IPS-18c (cell line): ENCODE measurements around the gene LYL1.

Experiments
- H3K4me3 ChIP-seq: 2 replicates; pipeline ENCODE4 v1.7.0; 2013; ENCODE audit warnings: low read depth, mild to moderate bottlenecking, low read length, moderate library complexity; ENCODE audit not compliant: insufficient read depth
- H3K9me3 ChIP-seq: one replicate; pipeline ENCODE4 v1.6.1; 2013; ENCODE audit warnings: mild to moderate bottlenecking, low read length, moderate library complexity; ENCODE audit not compliant: control insufficient read depth, insufficient read depth

The LYL1 gene

DNA sequence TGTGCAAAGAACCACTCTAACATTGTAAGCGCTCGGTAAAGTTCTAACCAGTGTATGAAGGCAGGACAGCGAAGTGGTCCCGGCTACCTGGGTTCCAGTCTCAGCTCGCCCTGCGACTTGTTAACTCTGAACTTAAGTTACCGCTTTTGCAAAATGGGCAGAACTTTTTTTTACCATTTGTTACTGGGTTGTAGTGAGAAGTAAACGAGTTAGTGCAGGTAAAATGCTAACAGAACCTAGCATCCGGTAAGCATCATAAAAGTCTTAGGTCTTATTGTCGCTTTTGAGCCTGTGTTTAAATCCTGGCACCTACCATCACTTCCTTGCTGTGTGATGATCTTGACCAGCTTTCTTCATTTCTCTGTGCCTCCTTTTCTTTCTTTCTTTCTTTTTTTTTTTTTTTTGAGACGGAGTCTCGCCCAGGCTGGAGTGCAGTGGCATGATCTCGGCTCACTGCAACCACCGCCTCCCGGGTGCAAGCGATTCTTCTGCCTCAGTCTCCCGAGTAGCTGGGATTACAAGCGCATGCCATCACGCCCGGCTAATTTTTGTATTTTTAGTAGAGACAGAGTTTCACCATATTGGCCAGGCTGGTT is 14.6 kb upstream of the LYL1 start:
- H3K4me3 ChIP-seq = peak overlapping the region; percentile 89; the same call in 1 of the 2 replicates
- peaks cover 3% of the 10 kb centered on the region for H3K9me3 ChIP-seq

DNA sequence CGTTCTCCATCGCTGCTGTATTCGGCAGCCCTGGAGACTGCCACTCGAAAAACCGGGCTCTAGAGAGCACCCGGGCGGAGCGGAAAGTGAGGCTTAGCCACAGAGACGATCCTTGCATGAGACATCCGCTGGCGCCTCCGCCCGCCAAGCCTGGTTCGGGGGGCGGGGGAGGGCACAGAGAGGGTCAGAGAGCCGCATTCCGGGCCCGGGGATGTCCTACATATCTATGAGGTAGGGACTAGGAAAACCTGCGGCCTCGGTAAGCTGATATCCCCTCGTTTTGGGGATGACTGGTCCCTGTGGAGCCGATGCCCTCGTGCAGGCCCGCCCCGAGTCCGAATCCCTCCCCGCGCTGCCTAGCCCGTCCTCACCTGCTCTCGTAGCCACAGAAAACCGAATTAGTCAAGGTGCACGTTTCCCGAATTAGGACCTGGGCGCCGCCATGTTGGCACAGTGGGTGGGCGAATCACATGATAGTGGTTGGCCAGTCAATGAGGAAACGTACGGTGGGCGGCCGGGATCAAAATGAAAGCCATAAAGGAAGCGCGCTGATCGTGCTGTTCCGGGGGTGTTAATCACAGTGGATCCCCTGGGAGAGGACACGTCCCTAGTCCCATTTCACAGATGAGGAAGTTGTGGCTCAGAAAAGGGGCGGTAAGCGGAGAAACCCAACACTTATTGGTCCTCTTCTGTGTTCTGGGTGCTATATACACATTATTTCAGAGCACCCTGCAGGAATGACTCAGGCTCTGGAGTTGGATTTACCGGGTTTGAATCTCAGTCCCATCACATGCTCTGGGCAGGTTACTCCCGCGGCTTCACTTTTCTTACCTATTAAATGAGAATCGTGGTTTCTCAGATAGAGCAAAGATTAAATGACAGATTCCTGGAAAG is 13.9 kb upstream of the LYL1 start, which contains the start of gene TRMT1:
TRMT1 (minus strand) TSS at position 459 of the 894 bp plus-strand sequence; CDS start at position 118, 341 bp downstream.
- Histone ChIP-seq H3K4me3 (peak within 1 kb of the TSS; percentile 89), H3K9me3 (peaks cover 3% of the 10 kb centered on the region)

DNA sequence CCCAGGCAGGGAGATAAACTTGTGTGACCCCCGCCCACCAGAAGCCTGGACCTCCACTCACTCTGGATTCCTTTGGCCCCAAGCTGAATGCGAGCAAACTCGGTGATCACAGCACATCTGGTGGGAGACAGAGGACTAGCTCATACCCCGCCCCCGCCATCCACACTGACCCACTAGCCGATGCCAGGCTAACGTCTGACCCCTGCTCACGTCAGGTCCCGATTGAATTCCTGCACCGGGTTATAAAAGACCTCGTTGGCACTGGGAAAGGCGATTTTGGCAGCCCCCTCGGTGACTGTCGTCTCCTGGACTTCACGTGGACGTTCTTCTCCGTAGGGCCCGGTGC is 13.3 kb upstream of the LYL1 start:
- Histone ChIP-seq H3K9me3 (peaks cover 3% of the 10 kb centered on the region), H3K4me3 (peak overlapping the region; percentile 89)

DNA sequence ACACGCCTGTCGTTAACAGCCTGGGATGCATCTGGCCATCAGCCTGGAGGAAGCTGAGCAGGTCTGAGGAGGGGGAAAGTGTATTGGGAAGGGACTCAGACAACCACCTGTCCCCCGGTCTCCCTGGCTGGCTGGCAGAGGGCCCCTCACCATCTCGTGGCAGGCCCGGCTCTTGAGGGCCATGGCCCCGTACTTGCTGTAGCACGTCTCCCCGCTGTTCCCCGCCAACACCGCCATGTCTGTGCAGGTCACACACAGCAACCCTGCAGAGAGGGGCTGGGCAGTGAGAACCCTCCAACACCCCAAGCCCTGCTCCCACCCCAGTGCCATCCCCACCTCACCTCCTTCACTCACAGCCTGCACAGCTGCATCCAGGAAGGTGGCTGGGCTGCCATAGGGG is 9.9 kb upstream of the LYL1 start:
- no peak overlapping the region for H3K4me3 ChIP-seq
- no peaks in the 10 kb centered on the region for H3K9me3 ChIP-seq

DNA sequence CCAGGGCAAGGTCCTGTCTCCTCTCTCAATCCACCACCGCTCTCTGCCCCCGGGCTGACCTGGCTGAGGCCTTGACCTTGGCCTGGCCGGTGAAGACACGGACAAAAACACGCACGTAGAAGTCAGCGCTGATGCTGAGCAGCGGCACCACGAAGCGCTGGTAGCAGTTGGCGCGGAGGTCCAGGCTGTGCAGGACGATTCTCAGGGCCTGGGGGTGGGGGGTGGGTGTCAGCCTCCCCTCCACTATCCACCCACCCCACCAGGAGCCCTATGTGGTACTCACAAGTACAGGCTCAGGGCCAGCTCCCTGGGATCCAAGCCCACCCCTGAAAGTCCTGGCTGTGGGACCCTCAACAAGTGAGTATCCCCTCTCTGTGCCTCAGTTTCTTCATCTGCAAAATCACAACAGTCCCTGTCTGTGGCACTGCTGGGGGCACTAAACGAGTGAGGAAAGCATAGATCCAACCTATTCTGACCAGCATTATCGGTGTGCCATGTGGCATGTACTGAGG is 7.5 kb upstream of the LYL1 start:
- Histone ChIP-seq H3K4me3 (no peak overlapping the region), H3K9me3 (no peaks in the 10 kb centered on the region)

DNA sequence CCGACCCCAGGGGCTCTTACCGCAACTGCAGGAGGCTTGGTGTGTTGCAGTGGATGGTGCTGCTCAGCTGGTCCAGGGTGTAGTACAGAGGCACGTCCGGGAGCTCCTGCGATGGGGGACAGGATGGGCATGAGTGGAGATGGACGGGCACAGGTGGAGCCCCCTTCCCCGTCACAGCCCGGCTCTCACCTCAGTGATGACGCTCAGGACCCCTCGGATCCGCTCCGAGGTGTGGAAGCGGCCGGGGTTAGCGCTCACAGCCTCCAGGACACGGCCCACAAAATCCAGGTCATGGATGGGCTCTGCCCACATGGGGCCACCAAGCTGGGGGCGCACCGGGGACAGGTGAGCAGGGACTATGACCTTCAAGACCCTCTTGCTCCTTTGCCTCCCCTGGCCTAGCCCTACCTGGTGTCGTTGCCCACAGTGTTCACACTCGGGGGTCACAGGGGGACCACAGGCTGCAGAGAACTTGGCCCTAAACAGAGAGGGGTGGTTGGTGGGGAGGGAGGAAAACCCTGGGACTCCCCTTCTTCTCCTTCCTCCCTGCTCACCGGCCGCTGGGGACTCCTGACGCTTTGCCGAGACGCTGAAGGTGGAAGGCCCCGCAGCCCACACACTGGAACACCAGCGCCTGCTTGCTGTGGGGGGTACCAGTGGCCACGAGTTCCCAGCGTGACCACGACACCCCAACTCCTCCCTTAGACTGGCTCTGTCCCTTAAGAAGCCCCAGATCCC is 6.9 kb upstream of the LYL1 start:
- Histone ChIP-seq H3K9me3 (no peaks in the 10 kb centered on the region), H3K4me3 (no peak overlapping the region)

DNA sequence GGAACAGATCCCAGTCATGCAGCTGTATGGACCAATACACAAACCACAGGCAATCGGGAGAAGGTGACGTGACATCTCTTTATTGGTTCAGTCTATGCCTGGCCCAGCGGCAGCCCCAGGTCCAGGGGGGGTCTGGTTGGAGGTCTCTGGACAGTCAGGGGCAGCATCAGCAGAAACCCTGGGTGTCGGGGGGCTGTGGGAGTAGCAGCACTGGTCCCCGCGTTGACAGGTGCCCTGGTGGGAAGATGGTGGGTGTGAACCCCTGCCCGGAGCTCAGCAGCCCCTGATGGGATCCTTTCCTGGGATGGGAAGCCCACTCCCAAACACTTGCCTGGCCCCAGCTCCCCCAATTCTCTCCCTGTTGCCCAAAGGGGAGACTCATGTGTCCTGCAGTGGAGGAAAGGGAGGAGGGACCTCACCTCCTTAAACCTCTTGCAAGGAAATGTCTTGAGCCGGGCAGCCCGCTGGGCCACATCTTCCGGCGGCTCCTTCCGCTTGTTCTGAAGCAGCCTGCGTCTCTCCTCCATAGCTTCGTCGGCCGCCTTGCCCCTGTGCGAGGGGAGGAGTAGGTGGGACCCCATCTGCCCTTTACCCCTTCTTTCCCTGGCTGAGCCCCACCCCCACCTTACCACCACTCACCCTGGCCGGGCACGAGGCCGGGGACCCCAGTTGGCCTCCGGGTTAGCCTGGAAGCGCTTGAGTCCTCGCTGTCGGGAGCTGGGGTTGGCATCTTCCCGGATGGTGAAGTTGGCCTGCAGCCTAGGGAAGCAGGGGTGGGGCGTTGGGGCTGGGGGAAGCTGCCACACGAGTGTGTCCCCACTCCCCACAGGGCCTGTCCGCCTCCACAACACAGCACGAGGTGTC is 2.4 kb upstream of the LYL1 start:
- H3K9me3 ChIP-seq = no peaks in the 10 kb centered on the region
- H3K4me3 ChIP-seq = no peak overlapping the region

DNA sequence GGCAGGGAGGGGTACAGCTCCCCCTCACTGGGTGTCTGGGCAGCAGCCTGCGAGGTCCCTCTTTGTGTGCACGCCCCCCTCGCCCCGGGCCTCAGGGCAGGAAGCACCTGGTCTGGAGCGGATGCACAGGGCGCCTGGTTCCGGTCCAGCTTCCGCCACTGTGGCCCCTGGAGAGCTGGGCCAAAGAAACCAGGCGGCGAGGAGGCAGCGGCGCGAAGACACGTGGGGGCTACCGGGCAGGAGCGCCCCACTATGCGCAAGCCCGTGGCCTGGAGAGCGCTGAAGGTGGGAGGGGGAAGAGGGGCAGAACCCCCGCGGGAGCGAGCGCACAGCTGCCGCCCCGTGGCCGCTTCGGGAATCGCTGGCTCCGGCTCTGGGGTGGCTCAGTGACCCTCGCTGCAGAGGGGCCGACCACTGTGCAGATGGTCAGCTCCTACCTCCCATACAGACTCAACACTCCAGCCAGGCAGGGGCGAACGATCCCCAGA is 1.7 kb upstream of the LYL1 start:
- Histone ChIP-seq H3K4me3 (no peak overlapping the region), H3K9me3 (no peaks in the 10 kb centered on the region)

DNA sequence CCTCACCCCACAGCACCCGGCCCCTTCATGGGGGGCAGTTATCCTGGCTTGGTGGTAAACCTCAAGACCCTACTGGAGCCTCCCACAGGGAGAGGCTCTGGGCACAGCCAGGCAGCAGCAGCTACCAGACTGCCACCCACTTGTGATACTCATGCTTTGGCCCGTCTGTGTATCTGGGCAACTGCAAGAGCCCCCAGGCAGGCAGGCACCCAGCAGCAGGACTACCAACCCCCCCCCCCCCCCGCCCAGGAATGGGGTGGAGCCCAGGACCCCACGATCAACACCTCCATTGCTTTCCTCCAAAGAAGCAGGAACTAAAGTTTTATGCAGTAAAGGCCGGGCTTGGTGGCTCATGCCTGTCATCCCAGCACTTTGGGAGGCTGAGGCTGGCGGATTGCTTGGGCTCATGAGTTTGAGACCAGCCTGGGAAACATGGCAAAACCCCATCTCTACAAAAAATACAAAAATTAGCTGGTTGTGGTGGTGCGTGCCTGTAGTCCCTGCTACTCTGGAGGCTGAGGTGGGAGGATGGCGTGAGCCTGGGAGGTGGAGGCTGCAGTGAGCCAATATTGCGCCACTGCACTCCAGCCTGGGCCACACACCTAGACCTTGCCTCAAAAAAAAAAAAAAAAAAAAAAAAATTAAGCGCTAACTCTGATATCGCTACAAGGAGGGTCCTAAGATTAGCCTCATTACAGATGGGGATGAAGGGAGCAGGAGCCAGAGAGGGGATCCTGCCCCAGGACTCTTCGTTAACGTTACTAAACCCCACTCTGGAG is 1.1 kb upstream of the LYL1 start:
- no peak overlapping the region for H3K4me3 ChIP-seq
- no peaks in the 10 kb centered on the region for H3K9me3 ChIP-seq

DNA sequence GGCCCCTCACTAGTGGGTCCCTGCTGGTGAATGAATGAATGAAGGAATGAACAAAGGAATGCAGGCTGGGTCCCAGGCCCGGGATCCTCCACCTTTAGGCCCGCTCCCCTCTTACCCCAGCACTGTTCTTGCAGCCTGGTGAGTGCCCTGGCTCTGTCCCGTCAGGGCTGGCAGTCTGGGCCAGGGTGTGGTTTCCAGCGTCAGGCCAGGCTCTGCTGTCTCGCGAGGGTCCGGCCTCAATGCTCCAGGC is 317 bp downstream of the LYL1 start:
- Histone ChIP-seq H3K9me3 (no peaks in the 10 kb centered on the region), H3K4me3 (peak overlapping the region; percentile 41)

DNA sequence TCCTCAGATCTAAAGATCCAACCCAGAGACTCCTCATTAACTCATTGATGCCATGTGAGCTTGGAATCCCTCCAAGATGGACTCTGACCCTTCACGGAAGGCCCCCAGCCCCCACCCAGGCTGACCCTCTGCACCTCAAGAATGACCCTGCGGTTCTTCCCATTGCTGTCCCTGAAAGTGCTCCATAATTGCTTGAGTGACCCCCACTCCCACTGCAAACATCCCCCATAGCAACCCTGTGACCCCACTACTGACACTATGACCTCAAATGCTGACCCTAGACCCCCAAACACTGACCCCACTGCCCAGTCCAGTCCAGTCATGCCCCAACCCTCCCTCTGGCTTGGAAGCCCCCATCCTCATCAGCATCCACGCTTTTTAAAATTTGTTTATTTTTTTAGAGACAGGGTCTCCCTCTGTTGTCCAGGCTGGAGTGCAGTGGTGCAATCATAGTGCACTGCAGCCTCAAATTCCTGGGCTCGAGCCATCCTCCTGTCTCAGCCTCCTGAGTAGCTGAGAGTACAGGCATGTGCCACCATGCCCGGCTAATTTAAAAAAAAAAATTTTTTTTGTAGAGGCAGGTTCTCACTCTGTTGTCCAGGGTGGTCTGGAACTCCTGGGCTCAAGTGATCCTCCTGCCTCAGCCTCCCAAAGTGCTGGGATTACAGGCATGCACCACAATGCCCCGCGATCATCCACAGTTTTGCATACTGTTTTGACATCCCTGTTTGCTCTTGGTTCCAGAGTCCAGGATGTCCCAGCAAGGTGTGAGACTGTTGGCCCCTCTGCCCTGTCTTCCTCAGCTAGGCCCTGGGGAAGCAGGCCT is 855 bp downstream of the LYL1 start:
- Histone ChIP-seq H3K4me3 (no peak overlapping the region), H3K9me3 (no peaks in the 10 kb centered on the region)

DNA sequence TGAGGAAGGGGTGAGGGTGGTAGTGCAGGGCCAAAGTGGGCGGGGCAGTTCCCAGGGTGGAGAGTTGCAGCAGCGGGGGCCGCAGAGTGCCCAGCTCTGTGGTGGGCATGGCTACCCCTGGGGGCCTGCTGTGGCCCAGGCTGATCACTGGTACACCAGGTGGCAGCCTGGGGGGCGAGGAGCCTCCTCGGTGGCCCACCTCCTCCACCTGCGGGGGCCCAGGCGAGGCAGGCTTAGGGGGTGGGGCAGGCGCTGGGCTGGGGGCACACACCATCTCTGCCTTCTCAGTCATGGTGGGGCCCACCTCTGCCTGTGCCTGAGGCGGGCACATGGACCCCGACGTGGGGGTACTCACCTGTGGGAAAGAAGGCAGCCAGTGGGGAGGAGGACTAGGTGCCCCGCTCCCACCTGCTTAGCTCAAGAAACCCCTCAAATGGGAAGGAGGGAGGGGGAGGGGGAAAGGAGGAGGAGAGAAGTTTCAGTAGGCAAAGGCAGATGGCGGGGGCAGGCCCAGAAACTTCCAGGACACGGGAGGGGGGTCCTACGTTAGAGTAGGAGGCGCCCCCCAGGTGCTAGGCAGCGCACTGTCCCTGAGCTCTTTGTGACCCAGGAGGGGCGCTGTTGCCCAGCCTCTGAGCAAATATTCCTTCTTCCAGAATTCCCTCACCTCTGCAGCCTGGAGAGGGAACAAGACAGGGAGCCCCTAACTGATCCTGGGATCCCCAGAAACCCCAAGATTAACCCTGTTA is 1.6 kb downstream of the LYL1 start:
- H3K4me3 ChIP-seq = no peak overlapping the region
- no peaks in the 10 kb centered on the region for H3K9me3 ChIP-seq

DNA sequence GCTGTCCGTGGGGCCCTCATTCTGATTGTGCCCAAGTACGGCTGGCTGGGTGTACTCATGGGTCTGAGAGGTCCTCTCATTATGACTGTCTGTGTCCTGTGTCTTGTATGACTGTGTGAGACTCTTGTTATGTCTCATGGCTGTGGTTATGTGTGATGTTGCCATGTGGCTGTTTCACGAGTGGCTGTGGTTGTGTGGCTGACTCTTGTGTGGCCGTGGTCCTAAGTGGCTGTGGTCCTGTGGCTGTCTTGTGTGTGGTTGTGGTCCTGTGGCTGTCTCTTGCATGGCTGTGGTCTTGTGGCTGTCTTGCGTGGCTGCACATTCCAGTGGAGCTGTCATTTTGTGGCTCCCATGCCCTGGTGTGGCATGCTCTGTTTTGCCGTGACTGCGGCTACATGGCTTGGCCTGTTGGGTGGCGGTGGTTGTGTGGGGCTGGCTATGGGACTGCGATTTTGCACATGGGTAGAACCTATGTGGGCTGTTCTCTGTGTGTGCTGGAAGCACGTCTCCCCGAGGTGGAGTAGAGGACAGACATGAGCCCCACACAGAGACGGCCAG is 2.5 kb downstream of the LYL1 start:
- H3K4me3 ChIP-seq = no peak overlapping the region
- H3K9me3 ChIP-seq = no peaks in the 10 kb centered on the region

DNA sequence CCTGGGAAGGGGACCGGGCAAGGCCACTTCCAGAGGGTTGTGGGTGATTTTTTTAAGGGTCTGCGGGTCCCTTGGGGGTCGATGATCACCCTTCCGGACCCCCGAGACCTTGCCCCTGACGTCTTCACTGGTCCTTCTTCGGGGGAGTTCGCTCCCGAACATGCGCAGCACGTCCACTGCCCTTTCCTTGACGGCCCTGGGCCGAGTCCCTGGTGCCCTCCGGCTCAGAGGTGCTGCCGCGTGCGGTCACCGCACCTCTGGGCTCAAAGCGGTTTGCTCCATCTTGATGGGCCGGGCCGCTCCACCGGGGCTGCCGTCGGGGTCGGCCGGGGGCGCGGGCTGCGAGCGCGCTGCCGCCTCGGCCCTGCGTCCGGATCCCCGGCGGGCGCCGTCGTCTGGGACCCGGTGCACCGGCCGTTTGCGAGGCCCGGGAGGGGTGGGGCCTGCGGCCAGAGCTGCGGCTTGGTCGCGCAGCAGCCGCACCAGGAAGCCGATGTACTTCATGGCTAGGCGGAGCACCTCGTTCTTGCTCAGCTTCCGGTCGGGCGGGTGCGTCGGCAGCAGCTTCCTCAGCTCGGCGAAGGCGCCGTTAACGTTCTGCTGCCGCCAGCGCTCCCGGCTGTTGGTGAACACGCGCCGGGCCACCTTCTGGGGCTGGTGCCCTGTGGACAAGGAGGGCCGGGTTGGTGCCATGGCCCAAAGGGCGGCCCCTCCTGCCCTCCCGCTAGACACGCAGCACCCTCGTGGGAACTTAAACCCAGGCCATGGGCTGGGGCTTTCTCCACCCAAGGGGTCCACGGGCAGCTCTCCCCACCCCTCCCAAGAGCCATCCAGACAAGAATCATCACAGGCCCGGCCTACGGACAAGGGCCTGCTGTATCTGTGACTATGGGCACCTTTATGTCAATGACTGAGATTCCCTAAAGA is 3.3 kb downstream of the LYL1 start:
- no peaks in the 10 kb centered on the region for H3K9me3 ChIP-seq
- H3K4me3 ChIP-seq = peak overlapping the region; percentile 28
